Choroid plexus epithelial cell (primary cell): ENCODE data around the gene ITLN1.
"Not testable (repeated sequence)": the region's sequence is repeated elsewhere in the genome, so short reads cannot be mapped to it uniquely, and the experiment has no call there.

ENCODE experiments used
- DNase-seq: peaks from one replicate; pipeline ENCODE4 v3.0.0-alpha.2; 2010; ENCODE audit warnings: low read depth
- H3K4me3 ChIP-seq: 2 replicates; pipeline ENCODE4 v1.5.1; 2011; ENCODE audit warnings: low read depth, mild to moderate bottlenecking, control low read depth, low read length, moderate library complexity
- TF ChIP-seq, protein P1 (sequence below): conservative IDR thresholded peaks from 2 replicates; pipeline ENCODE4 v1.5.1; 2011; ENCODE audit warnings: low read depth, mild to moderate bottlenecking, control low read depth, inconsistent platforms, low read length, moderate library complexity

Gene ITLN1

DNA sequence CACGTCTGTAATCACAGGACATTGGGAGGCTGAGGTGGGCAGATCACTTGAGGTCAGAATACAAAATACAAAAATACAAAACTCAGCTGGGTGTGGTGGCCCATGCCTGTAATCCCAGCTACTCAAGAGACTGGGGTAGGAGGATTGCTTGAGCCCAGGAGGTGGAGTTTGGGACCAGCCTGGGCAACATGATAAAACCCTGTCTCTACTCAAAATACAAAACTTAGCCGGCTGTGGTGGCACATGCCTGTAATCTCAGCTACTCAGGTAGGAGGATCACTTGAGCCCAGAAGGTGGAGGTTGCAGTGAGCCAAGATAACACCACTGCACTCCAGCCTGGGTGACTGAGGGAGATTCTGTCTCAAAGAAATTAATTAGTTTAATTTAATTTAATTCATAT, 6.5 kb upstream of the ITLN1 start:
- H3K4me3 ChIP-seq = no peak overlapping the region
- DNase-seq = no peak
- TF ChIP-seq, protein P1, sequence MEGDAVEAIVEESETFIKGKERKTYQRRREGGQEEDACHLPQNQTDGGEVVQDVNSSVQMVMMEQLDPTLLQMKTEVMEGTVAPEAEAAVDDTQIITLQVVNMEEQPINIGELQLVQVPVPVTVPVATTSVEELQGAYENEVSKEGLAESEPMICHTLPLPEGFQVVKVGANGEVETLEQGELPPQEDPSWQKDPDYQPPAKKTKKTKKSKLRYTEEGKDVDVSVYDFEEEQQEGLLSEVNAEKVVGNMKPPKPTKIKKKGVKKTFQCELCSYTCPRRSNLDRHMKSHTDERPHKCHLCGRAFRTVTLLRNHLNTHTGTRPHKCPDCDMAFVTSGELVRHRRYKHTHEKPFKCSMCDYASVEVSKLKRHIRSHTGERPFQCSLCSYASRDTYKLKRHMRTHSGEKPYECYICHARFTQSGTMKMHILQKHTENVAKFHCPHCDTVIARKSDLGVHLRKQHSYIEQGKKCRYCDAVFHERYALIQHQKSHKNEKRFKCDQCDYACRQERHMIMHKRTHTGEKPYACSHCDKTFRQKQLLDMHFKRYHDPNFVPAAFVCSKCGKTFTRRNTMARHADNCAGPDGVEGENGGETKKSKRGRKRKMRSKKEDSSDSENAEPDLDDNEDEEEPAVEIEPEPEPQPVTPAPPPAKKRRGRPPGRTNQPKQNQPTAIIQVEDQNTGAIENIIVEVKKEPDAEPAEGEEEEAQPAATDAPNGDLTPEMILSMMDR = no peak

GRCh38 chr1:160888926-160889325, 3.9 kb upstream of the ITLN1 start:
- H3K4me3 ChIP-seq = no peak overlapping the region
- no peak for DNase-seq
- TF ChIP-seq, protein P1 = no peak

DNA sequence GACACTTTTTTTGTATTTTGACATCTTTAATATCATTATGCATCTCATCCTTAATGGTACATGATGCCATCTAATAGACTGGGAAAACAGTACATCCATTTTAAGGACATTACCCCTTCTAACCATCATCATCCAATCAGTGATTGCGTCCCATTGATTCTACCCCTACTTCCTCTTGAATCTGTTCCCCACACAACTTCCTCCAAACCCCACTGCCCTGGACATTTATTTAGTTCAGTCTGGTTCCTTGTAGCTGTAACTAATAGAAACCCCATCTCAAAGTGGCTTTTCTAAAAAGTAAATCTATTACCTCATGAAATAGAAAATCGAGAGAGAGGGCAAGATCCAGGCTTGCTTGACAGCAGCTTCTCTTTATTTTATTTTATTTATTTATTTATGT, 2.1 kb upstream of the ITLN1 start:
- no peak for DNase-seq
- no peak overlapping the region for H3K4me3 ChIP-seq
- TF ChIP-seq, protein P1 = no peak

DNA sequence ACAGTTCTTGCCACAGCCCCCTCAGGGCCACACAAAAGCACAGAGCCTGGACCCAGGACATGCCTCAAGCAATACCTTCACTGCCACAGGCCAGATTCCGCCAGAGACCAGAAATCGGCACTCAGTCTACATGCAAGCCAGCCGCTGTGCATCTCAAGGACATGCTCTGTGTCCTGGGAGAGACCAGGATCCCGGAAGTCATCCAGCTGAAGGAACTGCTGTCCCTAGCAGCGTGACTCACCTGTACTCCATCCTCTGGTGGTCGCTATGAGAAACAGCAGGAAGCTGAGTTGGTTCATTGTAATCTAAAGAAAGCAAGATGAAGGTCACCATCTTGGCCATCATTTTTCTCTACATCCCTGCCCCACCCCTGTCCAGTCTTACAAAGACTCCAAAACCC, 401 bp downstream of the ITLN1 start:
- TF ChIP-seq, protein P1 = no peak
- no peak overlapping the region for H3K4me3 ChIP-seq
- no peak for DNase-seq

DNA sequence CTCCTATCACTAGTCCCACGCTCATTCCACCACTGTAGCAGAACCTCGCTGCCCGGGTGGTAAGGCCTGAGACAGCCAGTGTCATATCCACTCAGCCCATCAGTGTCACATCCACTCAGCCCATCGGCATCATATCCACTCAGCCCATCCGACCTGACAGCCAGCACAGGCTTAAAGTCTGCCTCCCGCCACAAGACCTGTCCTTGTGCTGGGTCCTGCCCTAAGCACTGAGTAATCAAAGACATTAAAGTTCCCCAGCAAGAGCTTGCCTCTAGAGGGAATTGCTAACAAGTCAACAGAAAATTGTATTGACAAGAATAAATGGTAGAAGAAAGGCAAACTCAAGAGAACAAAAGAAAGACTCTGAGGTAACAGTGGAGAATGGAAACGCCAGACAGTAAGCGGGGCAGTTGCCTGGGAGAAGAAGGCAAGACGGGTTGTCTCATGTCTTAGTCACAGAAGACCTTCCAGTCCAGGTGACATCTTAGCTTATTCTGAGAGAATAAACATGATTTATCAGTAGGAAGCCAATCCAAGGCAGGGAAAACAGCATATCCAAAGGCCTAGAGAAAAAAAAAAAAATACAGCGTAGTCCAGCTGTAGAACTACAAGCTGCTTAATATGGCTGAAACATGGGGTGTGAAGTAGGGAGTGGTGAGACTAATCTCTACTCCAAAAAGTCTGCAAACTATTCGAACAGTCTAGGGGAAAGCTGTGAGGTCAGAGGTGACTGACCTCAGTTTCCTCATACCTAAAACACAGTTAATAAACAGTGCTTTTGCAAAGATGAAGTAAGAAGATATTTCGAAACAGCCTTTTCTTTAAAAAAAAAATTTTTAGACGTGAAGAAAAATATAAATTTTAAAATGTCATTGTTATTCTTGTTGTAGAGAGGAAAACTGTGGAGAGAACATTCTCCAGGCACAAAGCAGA, 1.1 kb downstream of the ITLN1 start:
- no peak for DNase-seq
- TF ChIP-seq, protein P1 = no peak

GRCh38 chr1:160882582-160882981, 2.4 kb downstream of the ITLN1 start:
- TF ChIP-seq, protein P1 = no peak
- H3K4me3 ChIP-seq = no peak overlapping the region
- no peak for DNase-seq

More for the DNA sequence above, 1.1 kb downstream of the ITLN1 start:
- no peak overlapping the region for H3K4me3 ChIP-seq

DNA sequence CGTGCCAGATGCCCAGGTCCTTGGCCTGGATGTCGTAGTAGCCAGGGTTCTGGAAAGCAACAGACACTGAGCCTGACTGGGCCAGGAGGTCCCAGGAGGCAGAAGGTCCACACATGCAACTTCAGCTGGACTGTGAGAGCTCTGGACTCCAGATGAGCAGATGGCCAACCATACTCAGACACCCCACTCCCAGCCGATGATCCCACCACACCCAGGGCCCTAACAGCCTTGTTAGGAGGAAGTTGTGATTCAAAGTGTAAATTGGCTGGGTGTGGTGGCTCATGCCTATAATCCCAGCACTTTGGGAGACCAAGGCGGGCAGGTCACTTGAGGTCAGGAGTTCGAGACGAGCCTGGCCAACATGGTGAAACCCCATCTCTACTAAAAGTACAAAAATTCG, 3.7 kb downstream of the ITLN1 start:
- DNase-seq, H3K4me3 ChIP-seq: not testable (repeated sequence)
